ENCODE measurements around the gene UPF2. TPM values are rescaled to one million over a fixed set of nuclear protein-coding genes. Genes with fewer than 3 reads are reported as not detected.
"Not testable (repeated sequence)": the region's sequence is repeated elsewhere in the genome, so short reads cannot be mapped to it uniquely, and the experiment has no call there.

UPF2 gene
- polyA plus RNA-seq, 4 donors, result 11.3 to 44.6 (median 29.7) TPM

- not testable (repeated sequence) for DNase-seq; FAIRE-seq; H3K9me3 ChIP-seq (ENCODE audit: control insufficient read depth in 2 of 2, insufficient read depth in 1 of 2, low read depth in 1 of 2, low read length in 1 of 2); H3K27me3 ChIP-seq (ENCODE audit: control insufficient read depth in 3 of 3, insufficient read depth in 3 of 3, low read length in 3 of 3); H3K36me3 ChIP-seq (ENCODE audit: control insufficient read depth in 3 of 3, insufficient read depth in 2 of 3, low read depth in 1 of 3, low read length in 3 of 3); H3K27ac ChIP-seq (ENCODE audit: low read depth in 1 of 3, low read length in 2 of 3); H3K4me1 ChIP-seq (ENCODE audit: control insufficient read depth in 3 of 3, insufficient read depth in 2 of 3, low read depth in 1 of 3, low read length in 2 of 3); H3K4me3 ChIP-seq (ENCODE audit: low read depth in 1 of 3, low read length in 3 of 3)
- WGBS, 3 donors, result 92 to 97% (median 94%) methylated on average over 15 of the region's 15 CpGs
These were observed 28.8 kb upstream of the UPF2 start for GRCh38 chr10:12071441-12071840.

DNA sequence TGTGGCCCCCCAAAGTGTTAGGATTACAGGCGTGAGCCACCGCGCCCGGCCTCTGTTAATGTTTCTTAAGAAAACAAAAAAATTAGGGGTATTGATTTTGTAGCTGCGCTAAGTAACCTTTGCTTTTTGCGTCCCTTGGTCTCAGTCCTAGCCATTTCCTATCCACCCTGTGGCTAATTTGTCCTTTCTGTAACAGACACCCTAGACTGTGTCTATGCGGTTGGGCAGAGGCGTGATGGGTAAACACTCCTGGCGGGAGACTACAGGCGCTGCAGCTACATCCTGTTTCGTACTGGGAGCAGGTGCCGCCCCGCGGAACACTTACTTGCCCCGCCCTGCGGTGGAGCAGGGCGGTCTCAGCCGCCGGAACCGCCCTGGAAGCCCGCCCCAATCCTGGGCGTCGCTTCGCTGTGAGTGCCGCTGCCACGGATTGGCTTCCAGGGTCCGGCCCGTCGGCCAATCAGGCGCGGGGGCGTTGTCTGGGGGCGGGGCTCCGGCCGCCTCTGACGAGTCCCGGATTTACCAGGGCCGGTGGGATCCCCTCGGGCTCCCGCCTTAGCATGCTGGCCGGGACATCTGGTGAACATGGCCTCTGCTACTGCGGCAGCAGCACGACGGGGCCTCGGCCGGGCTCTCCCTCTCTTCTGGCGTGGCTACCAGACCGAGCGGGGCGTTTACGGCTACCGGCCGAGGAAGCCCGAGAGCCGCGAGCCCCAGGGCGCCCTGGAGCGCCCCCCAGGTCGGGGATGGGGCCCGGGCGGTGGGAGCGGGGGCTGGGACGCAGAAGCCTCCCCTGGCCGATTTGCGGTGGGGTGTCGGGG is 26.1 kb upstream of the UPF2 start, which contains the start of gene DHTKD1:
TSS of gene DHTKD1 (plus strand) at position 506 of the 821 bp plus-strand sequence. CDS start at position 586, 80 bp downstream.
- DNase-seq (peak; percentile 99), FAIRE-seq (no peak)
- Histone ChIP-seq H3K36me3 (ENCODE audit: control insufficient read depth in 3 of 3, insufficient read depth in 2 of 3, low read depth in 1 of 3, low read length in 3 of 3) (no peaks in the 10 kb centered on the region), H3K27me3 (ENCODE audit: control insufficient read depth in 3 of 3, insufficient read depth in 3 of 3, low read length in 3 of 3) (no peaks in the 10 kb centered on the region), H3K9me3 (ENCODE audit: control insufficient read depth in 2 of 2, insufficient read depth in 1 of 2, low read depth in 1 of 2, low read length in 1 of 2) (no peaks in the 10 kb centered on the region), H3K4me3 (ENCODE audit: low read depth in 1 of 3, low read length in 3 of 3) (peak within 1 kb of the TSS; percentile 71 to 92 (median 87)), H3K27ac (ENCODE audit: low read depth in 1 of 3, low read length in 2 of 3) (peak within 1 kb of the TSS; percentile 43 to 92 (median 83)), H3K4me1 (ENCODE audit: control insufficient read depth in 3 of 3, insufficient read depth in 2 of 3, low read depth in 1 of 3, low read length in 2 of 3) (no peaks in the 10 kb centered on the region)
- WGBS, 3 donors, result 1 to 3% (median 2%) methylated on average over 56 to 66 of the region's 66 CpGs

GRCh38 chr10:12067336-12067735 is 24.7 kb upstream of the UPF2 start:
- no peak for FAIRE-seq
- Histone ChIP-seq H3K9me3 (ENCODE audit: control insufficient read depth in 2 of 2, insufficient read depth in 1 of 2, low read depth in 1 of 2, low read length in 1 of 2) (no peaks in the 10 kb centered on the region), H3K36me3 (ENCODE audit: control insufficient read depth in 3 of 3, insufficient read depth in 2 of 3, low read depth in 1 of 3, low read length in 3 of 3) (no peaks in the 10 kb centered on the region), H3K27me3 (ENCODE audit: control insufficient read depth in 3 of 3, insufficient read depth in 3 of 3, low read length in 3 of 3) (no peaks in the 10 kb centered on the region), H3K4me3 (ENCODE audit: low read depth in 1 of 3, low read length in 3 of 3) (no peak overlapping the region), H3K4me1 (ENCODE audit: control insufficient read depth in 3 of 3, insufficient read depth in 2 of 3, low read depth in 1 of 3, low read length in 2 of 3) (peaks cover 0 to 3% (median 0%) of the 10 kb centered on the region in 3 donors), H3K27ac (ENCODE audit: low read depth in 1 of 3, low read length in 2 of 3) (no peak overlapping the region)
- 80 to 89% (median 82%) methylated on average over 2 of the region's 2 CpGs for WGBS, 3 donors
- DNase-seq, result no peak

DNA sequence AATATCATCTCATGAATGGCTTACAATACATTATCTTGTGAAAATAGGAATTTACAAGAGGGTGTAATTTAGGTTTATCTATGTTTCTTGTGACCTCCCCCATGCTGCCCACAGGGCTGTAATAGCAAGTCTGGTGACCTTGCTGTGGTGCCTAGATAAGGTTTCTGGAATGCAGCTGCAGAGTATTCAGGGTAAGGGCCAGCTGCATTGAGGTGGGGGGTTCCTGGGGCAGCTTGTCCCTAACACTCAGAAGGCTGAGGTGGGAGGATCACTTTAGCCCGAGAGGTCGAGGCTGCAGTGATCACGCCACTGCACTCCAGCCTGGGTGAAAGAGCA is 20.8 kb upstream of the UPF2 start:
- H3K4me3 ChIP-seq (ENCODE audit: low read depth in 1 of 3, low read length in 3 of 3), result no peak overlapping the region
- DNase-seq (peak in 1 of 2 donors; percentile 30), FAIRE-seq (no peak)
- no peak overlapping the region for H3K27ac ChIP-seq (ENCODE audit: low read depth in 1 of 3, low read length in 2 of 3)
- H3K36me3 ChIP-seq (ENCODE audit: control insufficient read depth in 3 of 3, insufficient read depth in 2 of 3, low read depth in 1 of 3, low read length in 3 of 3), result no peaks in the 10 kb centered on the region
- no peaks in the 10 kb centered on the region for H3K27me3 ChIP-seq (ENCODE audit: control insufficient read depth in 3 of 3, insufficient read depth in 3 of 3, low read length in 3 of 3)
- no peaks in the 10 kb centered on the region for H3K9me3 ChIP-seq (ENCODE audit: control insufficient read depth in 2 of 2, insufficient read depth in 1 of 2, low read depth in 1 of 2, low read length in 1 of 2)
- H3K4me1 ChIP-seq (ENCODE audit: control insufficient read depth in 3 of 3, insufficient read depth in 2 of 3, low read depth in 1 of 3, low read length in 2 of 3), result peaks cover 0 to 3% (median 0%) of the 10 kb centered on the region in 3 donors
- WGBS, 3 donors, result 85 to 92% (median 89%) methylated on average over 3 of the region's 3 CpGs

DNA sequence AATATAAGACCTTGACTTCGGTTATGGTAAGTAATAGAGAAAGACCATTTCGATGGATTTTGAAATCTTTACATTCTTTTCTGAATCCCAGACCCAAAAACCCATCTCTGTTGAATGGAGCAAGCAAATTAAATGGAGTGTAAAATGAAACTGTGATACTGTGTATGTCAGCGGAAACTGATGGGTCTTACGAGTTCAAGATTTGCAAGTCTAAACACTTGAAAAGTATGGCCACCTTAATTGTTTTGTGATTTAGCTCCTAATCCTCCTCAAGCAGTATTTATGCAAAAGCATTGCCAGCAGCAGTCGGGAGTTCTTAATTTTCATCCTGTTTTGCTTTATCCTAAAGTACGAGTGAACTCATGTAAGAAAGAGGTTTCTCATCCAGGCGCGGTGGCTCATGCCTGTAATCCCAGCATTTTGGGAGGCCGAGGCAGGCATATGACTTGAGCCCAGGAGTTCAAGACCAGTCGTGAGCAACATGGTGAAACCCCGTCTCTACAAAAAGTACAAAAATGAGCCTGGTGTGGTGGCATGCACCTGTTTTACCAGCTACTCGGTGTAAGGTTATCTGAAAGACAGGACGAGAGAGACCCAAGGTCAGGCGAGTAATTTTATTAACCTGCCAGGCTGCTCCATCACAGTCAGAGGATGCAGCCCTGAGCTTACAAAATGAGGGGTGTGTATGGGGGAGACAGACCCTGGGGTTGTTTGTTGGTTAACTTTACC is 20.3 kb upstream of the UPF2 start:
- Histone ChIP-seq H3K9me3 (ENCODE audit: control insufficient read depth in 2 of 2, insufficient read depth in 1 of 2, low read depth in 1 of 2, low read length in 1 of 2) (no peaks in the 10 kb centered on the region), H3K4me3 (ENCODE audit: low read depth in 1 of 3, low read length in 3 of 3) (no peak overlapping the region), H3K36me3 (ENCODE audit: control insufficient read depth in 3 of 3, insufficient read depth in 2 of 3, low read depth in 1 of 3, low read length in 3 of 3) (no peaks in the 10 kb centered on the region), H3K4me1 (ENCODE audit: control insufficient read depth in 3 of 3, insufficient read depth in 2 of 3, low read depth in 1 of 3, low read length in 2 of 3) (peaks cover 0 to 3% (median 0%) of the 10 kb centered on the region in 3 donors), H3K27me3 (ENCODE audit: control insufficient read depth in 3 of 3, insufficient read depth in 3 of 3, low read length in 3 of 3) (no peaks in the 10 kb centered on the region), H3K27ac (ENCODE audit: low read depth in 1 of 3, low read length in 2 of 3) (no peak overlapping the region)
- WGBS, 3 donors, result 72 to 81% (median 78%) methylated on average over 14 of the region's 14 CpGs
- no peak for FAIRE-seq
- DNase-seq, result no peak

- Histone ChIP-seq H3K4me3 (ENCODE audit: low read depth in 1 of 3, low read length in 3 of 3) (no peak overlapping the region), H3K4me1 (ENCODE audit: control insufficient read depth in 3 of 3, insufficient read depth in 2 of 3, low read depth in 1 of 3, low read length in 2 of 3) (peaks cover 0 to 3% (median 0%) of the 10 kb centered on the region in 3 donors), H3K27ac (ENCODE audit: low read depth in 1 of 3, low read length in 2 of 3) (no peak overlapping the region), H3K27me3 (ENCODE audit: control insufficient read depth in 3 of 3, insufficient read depth in 3 of 3, low read length in 3 of 3) (no peaks in the 10 kb centered on the region), H3K9me3 (ENCODE audit: control insufficient read depth in 2 of 2, insufficient read depth in 1 of 2, low read depth in 1 of 2, low read length in 1 of 2) (no peaks in the 10 kb centered on the region), H3K36me3 (ENCODE audit: control insufficient read depth in 3 of 3, insufficient read depth in 2 of 3, low read depth in 1 of 3, low read length in 3 of 3) (no peaks in the 10 kb centered on the region)
- FAIRE-seq (no peak), DNase-seq (peak in 1 of 2 donors; percentile 54)
- 68 to 85% (median 81%) methylated on average over 4 of the region's 4 CpGs for WGBS, 3 donors
These were observed 18.5 kb upstream of the UPF2 start for GRCh38 chr10:12061124-12061523.

GRCh38 chr10:12056748-12057147 is 14.1 kb upstream of the UPF2 start:
- H3K27ac ChIP-seq (ENCODE audit: low read depth in 1 of 3, low read length in 2 of 3), result no peak overlapping the region
- no peaks in the 10 kb centered on the region for H3K36me3 ChIP-seq (ENCODE audit: control insufficient read depth in 3 of 3, insufficient read depth in 2 of 3, low read depth in 1 of 3, low read length in 3 of 3)
- no peaks in the 10 kb centered on the region for H3K4me1 ChIP-seq (ENCODE audit: control insufficient read depth in 3 of 3, insufficient read depth in 2 of 3, low read depth in 1 of 3, low read length in 2 of 3)
- no peak overlapping the region for H3K4me3 ChIP-seq (ENCODE audit: low read depth in 1 of 3, low read length in 3 of 3)
- no peaks in the 10 kb centered on the region for H3K9me3 ChIP-seq (ENCODE audit: control insufficient read depth in 2 of 2, insufficient read depth in 1 of 2, low read depth in 1 of 2, low read length in 1 of 2)
- no peaks in the 10 kb centered on the region for H3K27me3 ChIP-seq (ENCODE audit: control insufficient read depth in 3 of 3, insufficient read depth in 3 of 3, low read length in 3 of 3)
- WGBS, 3 donors, result 65 to 70% (median 69%) methylated on average over 4 of the region's 4 CpGs
- no peak for DNase-seq
- no peak for FAIRE-seq

GRCh38 chr10:12055732-12056131 is 13.1 kb upstream of the UPF2 start:
- Histone ChIP-seq H3K4me3 (ENCODE audit: low read depth in 1 of 3, low read length in 3 of 3) (no peak overlapping the region), H3K36me3 (ENCODE audit: control insufficient read depth in 3 of 3, insufficient read depth in 2 of 3, low read depth in 1 of 3, low read length in 3 of 3) (no peaks in the 10 kb centered on the region), H3K4me1 (ENCODE audit: control insufficient read depth in 3 of 3, insufficient read depth in 2 of 3, low read depth in 1 of 3, low read length in 2 of 3) (no peaks in the 10 kb centered on the region), H3K27me3 (ENCODE audit: control insufficient read depth in 3 of 3, insufficient read depth in 3 of 3, low read length in 3 of 3) (no peaks in the 10 kb centered on the region), H3K9me3 (ENCODE audit: control insufficient read depth in 2 of 2, insufficient read depth in 1 of 2, low read depth in 1 of 2, low read length in 1 of 2) (no peaks in the 10 kb centered on the region), H3K27ac (ENCODE audit: low read depth in 1 of 3, low read length in 2 of 3) (no peak overlapping the region)
- DNase-seq (no peak), FAIRE-seq (no peak)
- WGBS, 3 donors, result 67 to 82% (median 68%) methylated on average over 5 of the region's 5 CpGs

Measured in small intestine (tissue), 7 donors.